Activated CD8-positive, alpha-beta memory T cell treated with anti-CD3 and anti-CD28 coated beads for 1 hour (primary cell): Measurements from ENCODE around the gene DPH5.
"Not testable (repeated sequence)": the region's sequence is repeated elsewhere in the genome, so short reads cannot be mapped to it uniquely, and the experiment has no call there.

Experiments used
- DNase-seq, 2 donors: peaks; one replicate each; pipeline ENCODE4 v3.0.0-alpha.2; 2020; ENCODE audit warnings: low read depth in 1 of 2; ENCODE audit errors: extremely low read depth in 1 of 2

DPH5 gene

GRCh38 chr1:100989306-100990077, 36.1 kb downstream of the DPH5 start:
- DNase-seq = no peak

- no peak for DNase-seq
Measured at GRCh38 chr1:100988121-100988520, 37.5 kb downstream of the DPH5 start.

- no peak for DNase-seq
Measured at GRCh38 chr1:100982793-100983192, 42.8 kb downstream of the DPH5 start.

GRCh38 chr1:100979631-100980030, 46.0 kb downstream of the DPH5 start:
- no peak for DNase-seq

GRCh38 chr1:100976936-100977335, 48.6 kb downstream of the DPH5 start:
- no peak for DNase-seq

GRCh38 chr1:100972185-100972584, 53.4 kb downstream of the DPH5 start:
- no peak for DNase-seq

- no peak for DNase-seq
Measured at GRCh38 chr1:100971021-100971420, 54.6 kb downstream of the DPH5 start.

- DNase-seq = no peak
Measured at GRCh38 chr1:100969327-100969726, 56.3 kb downstream of the DPH5 start.

GRCh38 chr1:100968621-100969020, 57.0 kb downstream of the DPH5 start:
- DNase-seq = no peak

- DNase-seq = no peak
Measured at GRCh38 chr1:100960098-100960497, 65.5 kb downstream of the DPH5 start.

- DNase-seq = no peak
Measured at GRCh38 chr1:100959502-100960060, 66.0 kb downstream of the DPH5 start.

- DNase-seq = no peak
Measured at GRCh38 chr1:100955322-100955721, 70.3 kb downstream of the DPH5 start.

- no peak for DNase-seq
Measured at GRCh38 chr1:100953960-100954730, 71.4 kb downstream of the DPH5 start.

GRCh38 chr1:100952970-100953369, 72.6 kb downstream of the DPH5 start:
- not testable (repeated sequence) for DNase-seq

GRCh38 chr1:100952104-100952745, 73.4 kb downstream of the DPH5 start:
- DNase-seq = no peak

- no peak for DNase-seq
Measured at GRCh38 chr1:100950781-100951180, 74.8 kb downstream of the DPH5 start.

GRCh38 chr1:100950337-100950736, 75.2 kb downstream of the DPH5 start:
- DNase-seq = no peak

GRCh38 chr1:100949515-100950158, 75.9 kb downstream of the DPH5 start:
- peak; percentile 15 to 45 for DNase-seq

- DNase-seq = not testable (repeated sequence)
Measured at GRCh38 chr1:100948721-100949405, 76.7 kb downstream of the DPH5 start.

GRCh38 chr1:100947816-100948215, 77.8 kb downstream of the DPH5 start:
- not testable (repeated sequence) for DNase-seq
